PFSK-1 (cell line): ENCODE results near the gene RASSF4.

Experiments used
- FOXP2 ChIP-seq: optimal IDR thresholded peaks from 2 replicates; pipeline ENCODE3; 2011; ENCODE audit warnings: borderline replicate concordance, control low read depth, inconsistent platforms; ENCODE audit not compliant: insufficient read depth; ENCODE audit errors: extremely low read length, extremely low read depth
- POLR2AphosphoS5 ChIP-seq: IDR thresholded peaks from 2 replicates; pipeline ENCODE4 v1.6.1; 2012; ENCODE audit warnings: low read depth, mild to moderate bottlenecking, control low read depth, low read length, moderate library complexity
- SIN3A ChIP-seq: IDR thresholded peaks from 2 replicates; pipeline ENCODE4 v1.6.1; 2012; ENCODE audit warnings: mild to moderate bottlenecking, low read length, moderate library complexity, borderline replicate concordance; ENCODE audit not compliant: insufficient read depth
- TAF1 ChIP-seq: IDR thresholded peaks from 2 replicates; pipeline ENCODE4 v1.6.1; 2012; ENCODE audit warnings: low read length, control low read depth, borderline replicate concordance; ENCODE audit not compliant: insufficient read depth
- TF ChIP-seq, protein P1 (sequence below), 2 experiments: IDR thresholded peaks; 2 replicates each; pipeline versions ENCODE4 v1.6.1 to v1.8.0; 2011 to 2012; ENCODE audit warnings: low read depth in 2 of 2, low read length in 2 of 2, control low read depth in 1 of 2, inconsistent platforms in 1 of 2, mild to moderate bottlenecking in 1 of 2, moderate library complexity in 1 of 2; ENCODE audit not compliant: insufficient read depth in 1 of 2

DNA sequence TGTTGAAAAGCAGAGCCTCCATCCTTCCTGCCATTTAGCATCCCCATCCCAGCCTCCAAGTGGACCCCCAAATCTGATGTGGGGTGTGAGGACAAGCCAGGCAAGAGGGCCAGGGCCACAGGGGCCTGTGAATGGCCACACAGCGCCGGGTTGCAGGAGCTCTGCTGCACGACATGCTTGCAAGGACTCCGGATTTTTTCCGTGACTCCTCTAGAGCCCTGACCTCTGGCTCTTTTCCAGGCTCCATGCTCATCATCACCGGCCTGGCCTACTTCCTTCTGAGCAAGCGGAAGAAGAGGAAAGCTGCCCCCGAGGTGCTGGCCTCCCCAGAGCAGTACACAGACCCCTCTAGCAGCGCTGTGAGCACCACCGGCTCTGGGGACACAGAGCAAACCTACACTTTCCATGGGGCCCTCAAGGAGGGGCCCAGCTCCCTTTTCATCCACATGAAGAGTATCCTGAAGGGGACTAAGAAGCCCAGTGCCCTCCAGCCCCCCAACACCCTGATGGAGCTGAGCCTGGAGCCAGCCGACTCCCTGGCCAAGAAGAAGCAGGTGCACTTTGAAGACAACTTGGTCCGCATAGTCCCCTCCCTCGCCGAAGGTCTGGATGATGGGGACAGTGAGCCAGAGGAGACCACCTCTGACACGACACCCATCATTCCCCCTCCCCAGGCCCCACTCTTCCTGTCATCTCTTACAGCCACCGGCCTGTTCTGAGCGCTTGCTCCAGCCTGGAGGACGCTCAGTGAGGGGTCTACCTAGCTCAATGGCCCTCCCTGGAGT lies 25.0 kb upstream of the RASSF4 start:
- no peak for TF ChIP-seq POLR2AphosphoS5
- no peak for TF ChIP-seq TAF1
- TF ChIP-seq, protein P1, sequence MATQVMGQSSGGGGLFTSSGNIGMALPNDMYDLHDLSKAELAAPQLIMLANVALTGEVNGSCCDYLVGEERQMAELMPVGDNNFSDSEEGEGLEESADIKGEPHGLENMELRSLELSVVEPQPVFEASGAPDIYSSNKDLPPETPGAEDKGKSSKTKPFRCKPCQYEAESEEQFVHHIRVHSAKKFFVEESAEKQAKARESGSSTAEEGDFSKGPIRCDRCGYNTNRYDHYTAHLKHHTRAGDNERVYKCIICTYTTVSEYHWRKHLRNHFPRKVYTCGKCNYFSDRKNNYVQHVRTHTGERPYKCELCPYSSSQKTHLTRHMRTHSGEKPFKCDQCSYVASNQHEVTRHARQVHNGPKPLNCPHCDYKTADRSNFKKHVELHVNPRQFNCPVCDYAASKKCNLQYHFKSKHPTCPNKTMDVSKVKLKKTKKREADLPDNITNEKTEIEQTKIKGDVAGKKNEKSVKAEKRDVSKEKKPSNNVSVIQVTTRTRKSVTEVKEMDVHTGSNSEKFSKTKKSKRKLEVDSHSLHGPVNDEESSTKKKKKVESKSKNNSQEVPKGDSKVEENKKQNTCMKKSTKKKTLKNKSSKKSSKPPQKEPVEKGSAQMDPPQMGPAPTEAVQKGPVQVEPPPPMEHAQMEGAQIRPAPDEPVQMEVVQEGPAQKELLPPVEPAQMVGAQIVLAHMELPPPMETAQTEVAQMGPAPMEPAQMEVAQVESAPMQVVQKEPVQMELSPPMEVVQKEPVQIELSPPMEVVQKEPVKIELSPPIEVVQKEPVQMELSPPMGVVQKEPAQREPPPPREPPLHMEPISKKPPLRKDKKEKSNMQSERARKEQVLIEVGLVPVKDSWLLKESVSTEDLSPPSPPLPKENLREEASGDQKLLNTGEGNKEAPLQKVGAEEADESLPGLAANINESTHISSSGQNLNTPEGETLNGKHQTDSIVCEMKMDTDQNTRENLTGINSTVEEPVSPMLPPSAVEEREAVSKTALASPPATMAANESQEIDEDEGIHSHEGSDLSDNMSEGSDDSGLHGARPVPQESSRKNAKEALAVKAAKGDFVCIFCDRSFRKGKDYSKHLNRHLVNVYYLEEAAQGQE (IDR thresholded peaks at IDR 0.05; ENCODE audit: insufficient read depth in 1 of 2, low read depth in 2 of 2, low read length in 2 of 2): no peak
- no peak for TF ChIP-seq FOXP2
- no peak for TF ChIP-seq SIN3A
